ENCODE data around the gene CHTF18.

GRCh38 chr16:746637-747036, 41.8 kb upstream of the CHTF18 start:
- TF ChIP-seq CTCF (IDR thresholded peaks at IDR 0.05) (no peak), POLR2A (IDR thresholded peaks at IDR 0.05) (no peak)

Data from body of pancreas (tissue), 4 donors.